Coronary artery (tissue), 2 donors: Measurements from ENCODE around the gene PHF2.
A peak's percentile ranks its signal among the peaks of the same experiment; 100 is the strongest.

Experiments
- DNase-seq: peaks from one replicate; pipeline ENCODE4 v3.0.0-alpha.2; 2017; ENCODE audit warnings: low spot score
- H3K27ac ChIP-seq, 2 donors: fragments of 200-600 bp; sonication (generic); one replicate each; pipeline ENCODE4 v1.5.1; 2016 to 2019
- H3K4me3 ChIP-seq: fragments of 200-600 bp; sonication (generic); 2 replicates; pipeline ENCODE4 v1.5.1; 2016; ENCODE audit warnings: mild to moderate bottlenecking, moderate library complexity
- CTCF ChIP-seq: fragments of 200-600 bp; sonication (generic); IDR thresholded peaks from one replicate; pipeline ENCODE4 v1.5.1; 2019; ENCODE audit warnings: antibody characterized with exemption

PHF2 gene

GRCh38 chr9:93645921-93646639 is 69.7 kb downstream of the PHF2 start:
- Histone ChIP-seq H3K4me3 (no peak overlapping the region), H3K27ac (no peak overlapping the region)
- peak; percentile 49 for DNase-seq
- no peak for TF ChIP-seq CTCF

- no peak for TF ChIP-seq CTCF
- peak; percentile 31 for DNase-seq
- Histone ChIP-seq H3K27ac (no peak overlapping the region), H3K4me3 (no peak overlapping the region)
Measured at GRCh38 chr9:93646640-93647178, 70.3 kb downstream of the PHF2 start.

GRCh38 chr9:93648181-93648580 is 71.8 kb downstream of the PHF2 start:
- Histone ChIP-seq H3K27ac (no peak overlapping the region), H3K4me3 (no peak overlapping the region)
- no peak for TF ChIP-seq CTCF
- DNase-seq, result peak; percentile 43

GRCh38 chr9:93648836-93649235 is 72.5 kb downstream of the PHF2 start:
- peak; percentile 52 for DNase-seq
- Histone ChIP-seq H3K4me3 (no peak overlapping the region), H3K27ac (no peak overlapping the region)
- TF ChIP-seq CTCF, result no peak

GRCh38 chr9:93649610-93650261 is 73.4 kb downstream of the PHF2 start:
- H3K4me3 ChIP-seq, result no peak overlapping the region
- no peak overlapping the region for H3K27ac ChIP-seq
- peak; percentile 31 for DNase-seq
- no peak for TF ChIP-seq CTCF

GRCh38 chr9:93650448-93650847 is 74.1 kb downstream of the PHF2 start:
- peak; percentile 45 for DNase-seq

More at GRCh38 chr9:93650448-93650847, 74.1 kb downstream of the PHF2 start:
- Histone ChIP-seq H3K27ac (no peak overlapping the region), H3K4me3 (no peak overlapping the region)
- TF ChIP-seq CTCF, result no peak
